Fibroblast of the aortic adventitia (primary cell): ENCODE results near the gene SMOC2. TPM values are rescaled to one million over a fixed set of nuclear protein-coding genes. Genes with fewer than 3 reads are reported as not detected.
"Not testable (repeated sequence)": the region's sequence is repeated elsewhere in the genome, so short reads cannot be mapped to it uniquely, and the experiment has no call there.

ENCODE experiments used
- DNase-seq: peaks from one replicate; pipeline ENCODE4 v3.0.0-alpha.2; 2010; ENCODE audit warnings: low read depth
- H3K4me3 ChIP-seq: 2 replicates; pipeline ENCODE4 v1.5.1; 2011; ENCODE audit warnings: low read depth, mild to moderate bottlenecking, control low read depth, low read length, moderate library complexity
- total RNA-seq: library from RNA; depleted of rRNA; stranded (reverse); fragments of >200 nt; gene quantifications from 2 replicates; pipeline ENCODE4 v1.2.3, GENCODE V29; 2012; ENCODE audit warnings: low replicate concordance
- TF ChIP-seq, protein P1 (sequence below): IDR thresholded peaks from 2 replicates; pipeline ENCODE4 v1.5.1; 2011; ENCODE audit warnings: mild to moderate bottlenecking, low read length, control low read depth, inconsistent platforms; ENCODE audit not compliant: insufficient read depth

SMOC2 gene
- total RNA-seq, 1 donor, result 0.09 TPM

DNA sequence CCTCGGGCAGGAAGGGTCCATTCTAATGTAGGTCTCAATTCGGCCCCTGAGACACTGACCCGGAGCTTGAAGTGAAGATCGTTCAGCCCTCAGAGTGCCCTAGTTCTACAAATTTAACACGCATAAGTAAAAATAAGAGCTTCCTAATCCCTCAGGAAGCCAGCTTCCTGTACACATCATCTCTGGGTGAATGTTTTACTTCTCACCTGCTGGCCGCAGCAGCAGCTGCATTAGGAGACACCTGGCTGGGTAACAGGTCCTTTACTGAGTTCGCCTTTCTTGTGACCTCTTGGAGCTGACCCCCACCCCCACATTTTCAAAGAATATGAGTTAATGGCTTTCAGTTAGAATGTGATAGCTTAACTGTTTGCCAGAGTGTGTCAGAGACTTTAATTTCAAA is 165.0 kb downstream of the SMOC2 start:
- no peak for DNase-seq
- TF ChIP-seq, protein P1, sequence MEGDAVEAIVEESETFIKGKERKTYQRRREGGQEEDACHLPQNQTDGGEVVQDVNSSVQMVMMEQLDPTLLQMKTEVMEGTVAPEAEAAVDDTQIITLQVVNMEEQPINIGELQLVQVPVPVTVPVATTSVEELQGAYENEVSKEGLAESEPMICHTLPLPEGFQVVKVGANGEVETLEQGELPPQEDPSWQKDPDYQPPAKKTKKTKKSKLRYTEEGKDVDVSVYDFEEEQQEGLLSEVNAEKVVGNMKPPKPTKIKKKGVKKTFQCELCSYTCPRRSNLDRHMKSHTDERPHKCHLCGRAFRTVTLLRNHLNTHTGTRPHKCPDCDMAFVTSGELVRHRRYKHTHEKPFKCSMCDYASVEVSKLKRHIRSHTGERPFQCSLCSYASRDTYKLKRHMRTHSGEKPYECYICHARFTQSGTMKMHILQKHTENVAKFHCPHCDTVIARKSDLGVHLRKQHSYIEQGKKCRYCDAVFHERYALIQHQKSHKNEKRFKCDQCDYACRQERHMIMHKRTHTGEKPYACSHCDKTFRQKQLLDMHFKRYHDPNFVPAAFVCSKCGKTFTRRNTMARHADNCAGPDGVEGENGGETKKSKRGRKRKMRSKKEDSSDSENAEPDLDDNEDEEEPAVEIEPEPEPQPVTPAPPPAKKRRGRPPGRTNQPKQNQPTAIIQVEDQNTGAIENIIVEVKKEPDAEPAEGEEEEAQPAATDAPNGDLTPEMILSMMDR, result no peak
- H3K4me3 ChIP-seq, result no peak overlapping the region

DNA sequence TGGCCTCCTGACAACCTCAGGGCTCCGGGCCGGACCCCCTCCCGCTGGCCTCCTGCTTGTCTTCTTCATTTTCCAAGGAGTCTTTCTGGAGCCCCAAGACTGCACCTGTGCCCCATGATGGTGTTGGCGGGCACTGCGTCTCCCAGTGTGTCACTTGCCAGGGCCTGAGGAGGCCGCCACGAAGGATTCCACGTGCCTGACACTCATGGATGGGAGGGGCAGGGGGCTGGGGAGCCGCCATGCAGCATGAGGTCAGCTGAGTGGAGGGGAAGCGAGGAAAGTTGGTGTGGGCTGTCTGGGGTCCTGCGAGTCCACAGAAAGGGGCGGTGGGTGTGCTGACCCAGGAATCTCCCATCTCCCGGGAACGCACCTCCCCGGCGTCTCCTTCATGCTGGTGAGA is 165.7 kb downstream of the SMOC2 start:
- H3K4me3 ChIP-seq, result no peak overlapping the region
- no peak for DNase-seq
- TF ChIP-seq, protein P1, result no peak

DNA sequence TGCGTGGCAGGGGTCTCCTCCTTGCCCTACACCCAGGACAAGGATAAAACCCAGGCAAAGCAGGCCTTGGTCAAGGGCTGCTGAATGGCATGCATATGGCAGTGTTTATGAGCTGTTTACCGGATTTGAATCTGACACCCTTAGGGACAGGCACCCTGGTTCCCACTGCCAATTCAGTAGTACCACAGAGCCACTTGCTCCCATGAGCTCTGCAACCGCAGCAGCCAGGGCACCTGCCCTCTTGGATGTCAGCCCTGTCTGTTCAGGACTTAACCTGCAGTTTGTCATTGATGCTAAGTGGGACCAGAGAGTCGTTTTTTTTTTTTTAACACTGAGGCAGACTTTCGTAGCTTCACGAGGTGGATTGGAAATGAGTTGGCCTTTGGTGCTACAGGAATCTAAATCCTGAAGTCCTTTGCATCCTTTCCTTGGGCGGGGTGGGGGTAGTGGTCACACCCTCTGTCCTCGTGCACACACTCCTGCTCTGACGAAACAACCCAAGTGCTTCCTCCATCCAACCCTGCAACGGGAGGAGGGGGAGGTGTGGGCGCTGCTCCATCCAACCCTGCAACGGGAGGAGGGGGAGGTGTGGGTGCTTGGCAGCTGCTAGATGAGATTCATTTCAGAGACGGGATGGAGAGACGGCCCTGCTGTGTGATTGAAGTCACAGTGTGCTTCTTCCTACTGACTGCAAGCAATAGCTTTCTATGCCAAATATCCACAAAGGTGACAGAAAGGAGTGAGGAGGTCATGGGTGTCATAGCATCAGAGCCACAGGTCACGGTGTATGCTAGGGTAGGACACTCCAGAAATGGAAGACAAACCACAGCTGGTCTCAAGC is 166.5 kb downstream of the SMOC2 start:
- TF ChIP-seq, protein P1, result no peak
- DNase-seq, result no peak
- no peak overlapping the region for H3K4me3 ChIP-seq

DNA sequence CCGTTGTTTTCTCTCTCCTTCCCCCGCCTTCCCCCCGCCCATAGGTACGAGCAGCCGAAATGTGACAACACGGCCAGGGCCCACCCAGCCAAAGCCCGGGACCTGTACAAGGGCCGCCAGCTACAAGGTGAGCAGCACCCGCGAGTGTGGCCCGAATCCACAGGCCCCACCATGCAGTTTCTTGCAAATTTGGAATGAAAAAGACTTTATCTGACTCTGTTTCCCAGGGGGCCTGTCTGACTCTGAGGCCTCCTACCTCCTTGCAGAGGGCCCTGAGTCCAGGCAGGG is 167.1 kb downstream of the SMOC2 start:
- no peak overlapping the region for H3K4me3 ChIP-seq
- TF ChIP-seq, protein P1, result no peak
- DNase-seq, result no peak

DNA sequence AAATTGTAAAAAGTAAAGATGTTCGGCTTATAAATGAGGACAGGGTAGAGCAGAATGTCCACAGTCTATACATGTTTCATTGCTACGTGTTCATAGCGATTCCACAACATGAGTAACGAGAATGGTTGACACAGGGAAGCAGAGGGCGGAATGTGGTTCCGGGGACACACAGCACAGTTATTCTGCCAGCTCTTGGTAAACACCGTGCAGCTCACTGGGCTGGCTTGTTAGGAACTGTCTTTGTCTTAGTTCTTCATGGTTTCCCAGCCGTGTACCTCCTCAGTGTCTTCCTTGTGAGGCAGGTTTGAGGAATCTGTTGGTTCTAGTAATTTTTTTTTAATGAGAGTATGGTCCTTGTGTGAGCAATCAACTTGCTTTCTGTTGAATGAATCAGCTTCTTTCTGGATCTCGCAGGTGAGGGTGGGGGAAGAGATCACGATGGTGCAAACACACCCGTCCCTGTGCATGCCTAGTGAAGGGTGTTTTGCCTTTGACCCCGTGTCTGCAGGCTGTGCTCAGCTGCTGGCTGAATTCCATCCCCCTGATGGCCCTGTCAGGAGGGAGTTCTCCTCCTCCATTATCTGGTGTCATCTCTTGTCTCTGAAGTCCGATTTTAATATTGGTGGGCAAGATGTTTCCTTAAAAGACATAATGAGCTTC is 168.2 kb downstream of the SMOC2 start:
- H3K4me3 ChIP-seq, result no peak overlapping the region
- no peak for DNase-seq
- TF ChIP-seq, protein P1, result no peak

DNA sequence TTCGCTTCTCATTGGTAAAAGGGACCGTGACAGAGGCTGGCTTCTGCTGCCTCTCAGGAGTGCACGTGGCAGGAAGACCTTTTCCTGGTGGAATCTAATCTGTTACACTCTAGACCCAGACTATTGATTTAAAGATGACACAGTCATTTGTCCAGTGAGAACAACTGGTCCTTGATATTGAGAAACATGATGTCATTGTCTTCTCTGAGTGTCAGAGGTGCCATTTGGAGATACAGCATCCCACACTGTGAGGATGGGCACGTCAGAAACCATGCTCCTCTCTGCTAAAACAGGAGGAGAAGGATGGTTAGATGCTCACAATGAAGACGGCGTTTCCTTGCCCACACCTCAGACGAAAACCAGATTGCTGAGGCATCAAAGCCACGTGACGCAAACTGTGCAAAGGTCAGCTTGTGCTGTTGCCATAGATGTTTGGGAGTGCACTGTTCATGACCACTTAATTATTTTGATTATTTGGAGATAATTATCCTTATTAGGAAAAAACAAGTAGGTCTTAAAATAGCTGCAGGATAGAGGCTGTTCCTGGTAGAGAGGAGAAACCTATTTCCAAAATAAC is 169.0 kb downstream of the SMOC2 start:
- TF ChIP-seq, protein P1, result no peak

DNA sequence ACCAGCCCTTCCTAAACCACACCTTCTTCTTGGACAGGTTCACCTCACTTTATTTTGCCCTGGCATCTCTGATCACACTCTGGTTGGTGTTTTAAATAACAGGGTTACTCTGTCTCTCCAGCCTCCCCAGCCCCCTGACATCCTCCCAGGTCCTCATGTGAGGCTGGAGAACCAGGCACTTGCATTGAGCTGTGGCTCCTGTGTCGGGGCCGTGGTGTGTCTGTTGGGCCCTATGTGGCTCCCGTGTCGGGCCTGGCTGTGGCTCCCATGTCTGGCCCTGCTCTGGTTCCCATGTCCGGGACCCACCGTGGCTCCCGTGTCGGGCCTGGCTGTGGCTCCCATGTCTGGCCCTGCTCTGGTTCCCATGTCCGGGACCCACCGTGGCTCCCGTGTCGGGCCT is 170.0 kb downstream of the SMOC2 start:
- DNase-seq, H3K4me3 ChIP-seq: not testable (repeated sequence)

More for the DNA sequence above, 169.0 kb downstream of the SMOC2 start:
- no peak overlapping the region for H3K4me3 ChIP-seq
- no peak for DNase-seq
